Neural progenitor cell (in vitro differentiated cells): Measurements from ENCODE around the gene ZAP70. TPM values are rescaled to one million over a fixed set of nuclear protein-coding genes. Genes with fewer than 3 reads are reported as not detected.

Experiments used
- DNase-seq: peaks from one replicate; pipeline ENCODE4 v3.0.0-alpha.2; 2016; ENCODE audit warnings: low spot score
- H2AFZ ChIP-seq: fragments of 200-600 bp; sonication (generic); replicated peaks from 2 replicates; pipeline ENCODE4 v1.6.1; 2016; ENCODE audit warnings: antibody characterized with exemption
- H3F3A ChIP-seq: fragments of 200-600 bp; sonication (generic); 2 replicates; pipeline ENCODE4 v1.6.1; 2016; ENCODE audit warnings: antibody characterized with exemption, low read depth
- H3K27ac ChIP-seq: fragments of 200-600 bp; sonication (generic); 2 replicates; pipeline ENCODE4 v1.5.1; 2016; ENCODE audit warnings: mild to moderate bottlenecking
- H3K27me3 ChIP-seq: fragments of 200-600 bp; sonication (generic); 2 replicates; pipeline ENCODE4 v1.6.1; 2016; ENCODE audit warnings: mild to moderate bottlenecking, moderate library complexity
- H3K36me3 ChIP-seq: fragments of 200-600 bp; sonication (generic); 2 replicates; pipeline ENCODE4 v1.5.1; 2016
- H3K4me1 ChIP-seq: fragments of 200-600 bp; sonication (generic); 2 replicates; pipeline ENCODE4 v1.6.1; 2016; ENCODE audit warnings: mixed run types
- H3K4me2 ChIP-seq: fragments of 200-600 bp; sonication (generic); 2 replicates; pipeline ENCODE4 v1.6.1; 2016
- H3K4me3 ChIP-seq: fragments of 200-600 bp; sonication (generic); 2 replicates; pipeline ENCODE4 v1.5.1; 2016
- H3K79me2 ChIP-seq: fragments of 200-600 bp; sonication (generic); 2 replicates; pipeline ENCODE4 v1.6.1; 2016; ENCODE audit warnings: low read depth
- H3K9ac ChIP-seq: fragments of 200-600 bp; sonication (generic); 2 replicates; pipeline ENCODE4 v1.6.1; 2016
- H3K9me3 ChIP-seq: fragments of 200-600 bp; sonication (generic); 2 replicates; pipeline ENCODE4 v1.5.1; 2016; ENCODE audit warnings: low read depth
- H4K20me1 ChIP-seq: fragments of 200-600 bp; sonication (generic); 2 replicates; pipeline ENCODE4 v1.6.1; 2016; ENCODE audit warnings: low read depth
- H3K27ac Mint-ChIP-seq: 3 replicates; pipeline ENCODE4 v1.8.0; 2021; ENCODE audit warnings: mixed read lengths
- H3K27me3 Mint-ChIP-seq: 2 replicates; pipeline ENCODE4 v1.8.0; 2022; ENCODE audit warnings: low read depth, mild to moderate bottlenecking, inconsistent platforms, moderate library complexity, mixed read lengths; ENCODE audit not compliant: insufficient read depth
- H3K36me3 Mint-ChIP-seq: 3 replicates; pipeline ENCODE4 v1.8.0; 2021; ENCODE audit warnings: mixed read lengths
- H3K4me1 Mint-ChIP-seq: 3 replicates; pipeline ENCODE4 v1.8.0; 2021; ENCODE audit warnings: mixed read lengths
- H3K4me3 Mint-ChIP-seq: 3 replicates; pipeline ENCODE4 v1.8.0; 2021; ENCODE audit warnings: mild to moderate bottlenecking, moderate library complexity, mixed read lengths
- H3K9me3 Mint-ChIP-seq: 3 replicates; pipeline ENCODE4 v1.8.0; 2020; ENCODE audit warnings: mixed read lengths
- EZH2 ChIP-seq: fragments of 200-600 bp; sonication (generic); IDR thresholded peaks from 2 replicates; pipeline ENCODE4 v1.6.1; 2017; ENCODE audit warnings: antibody characterized with exemption, mild to moderate bottlenecking, moderate library complexity
- EZH2phosphoT487 ChIP-seq: fragments of 200-600 bp; sonication (generic); IDR thresholded peaks from 2 replicates; pipeline ENCODE4 v1.6.1; 2017; ENCODE audit warnings: antibody characterized with exemption
- total RNA-seq: library from RNA; depleted of rRNA; stranded (reverse); fragments of >200 nt; gene quantifications from 2 replicates; pipeline ENCODE4 v1.2.3, GENCODE V29; 2015; ENCODE audit warnings: low replicate concordance
- TF ChIP-seq, protein P1 (sequence below): fragments of 200-600 bp; sonication (generic); IDR thresholded peaks from 2 replicates; pipeline ENCODE4 v1.5.1; 2017; ENCODE audit warnings: antibody characterized with exemption, mild to moderate bottlenecking

ZAP70 gene
- total RNA-seq, 1 donor from 2014 or later: not detected

DNA sequence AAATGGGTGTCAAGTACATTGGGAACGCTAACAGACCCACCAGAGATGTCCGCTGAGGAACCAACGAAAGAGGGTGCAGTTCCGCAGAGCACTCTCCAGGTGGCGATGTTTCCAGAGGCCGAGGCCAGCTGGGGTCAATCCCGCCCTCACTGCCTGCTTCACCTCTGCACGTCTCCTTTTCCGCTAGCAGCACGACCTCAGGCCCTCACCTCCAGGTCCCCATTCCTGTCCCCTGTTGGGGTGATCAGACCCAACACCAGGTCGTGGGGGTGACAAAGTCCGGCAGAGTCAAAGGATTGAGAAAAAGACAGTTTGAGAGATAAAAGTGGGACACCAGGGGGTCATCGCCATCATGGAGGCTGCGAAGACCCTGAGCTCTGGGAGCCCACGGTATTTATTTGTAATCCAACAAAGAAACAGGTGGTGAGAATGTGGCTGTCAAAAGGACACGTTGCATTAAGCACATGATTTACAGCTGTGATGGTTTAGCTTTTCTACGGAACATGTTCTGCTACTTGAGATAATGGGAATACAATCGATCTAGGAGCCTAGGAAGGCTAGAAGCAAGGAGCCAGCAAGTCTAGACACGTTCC lies 27.3 kb downstream of the ZAP70 start:
- Histone ChIP-seq H2AFZ (peak overlapping the region; percentile 56), H3K9me3 (no peaks in the 10 kb centered on the region), H3K9ac (no peak overlapping the region), H3F3A (no peaks in the 10 kb centered on the region), H3K4me1 (no peaks in the 10 kb centered on the region), H3K36me3 (no peaks in the 10 kb centered on the region), H4K20me1 (no peaks in the 10 kb centered on the region), H3K4me2 (no peak overlapping the region), H3K4me3 (no peak overlapping the region), H3K79me2 (no peaks in the 10 kb centered on the region), H3K27me3 (no peaks in the 10 kb centered on the region), H3K27ac (no peak overlapping the region)
- Mint-ChIP-seq H3K4me1 (peaks cover 5% of the 10 kb centered on the region), H3K9me3 (no peaks in the 10 kb centered on the region), H3K27me3 (peaks cover 7% of the 10 kb centered on the region), H3K27ac (peak overlapping the region; percentile 25), H3K36me3 (peaks cover 6% of the 10 kb centered on the region), H3K4me3 (no peak overlapping the region)
- peak; percentile 71 for DNase-seq
- no peak for TF ChIP-seq EZH2phosphoT487
- TF ChIP-seq, protein P1, sequence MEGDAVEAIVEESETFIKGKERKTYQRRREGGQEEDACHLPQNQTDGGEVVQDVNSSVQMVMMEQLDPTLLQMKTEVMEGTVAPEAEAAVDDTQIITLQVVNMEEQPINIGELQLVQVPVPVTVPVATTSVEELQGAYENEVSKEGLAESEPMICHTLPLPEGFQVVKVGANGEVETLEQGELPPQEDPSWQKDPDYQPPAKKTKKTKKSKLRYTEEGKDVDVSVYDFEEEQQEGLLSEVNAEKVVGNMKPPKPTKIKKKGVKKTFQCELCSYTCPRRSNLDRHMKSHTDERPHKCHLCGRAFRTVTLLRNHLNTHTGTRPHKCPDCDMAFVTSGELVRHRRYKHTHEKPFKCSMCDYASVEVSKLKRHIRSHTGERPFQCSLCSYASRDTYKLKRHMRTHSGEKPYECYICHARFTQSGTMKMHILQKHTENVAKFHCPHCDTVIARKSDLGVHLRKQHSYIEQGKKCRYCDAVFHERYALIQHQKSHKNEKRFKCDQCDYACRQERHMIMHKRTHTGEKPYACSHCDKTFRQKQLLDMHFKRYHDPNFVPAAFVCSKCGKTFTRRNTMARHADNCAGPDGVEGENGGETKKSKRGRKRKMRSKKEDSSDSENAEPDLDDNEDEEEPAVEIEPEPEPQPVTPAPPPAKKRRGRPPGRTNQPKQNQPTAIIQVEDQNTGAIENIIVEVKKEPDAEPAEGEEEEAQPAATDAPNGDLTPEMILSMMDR: peak; percentile 76
- no peak for TF ChIP-seq EZH2

DNA sequence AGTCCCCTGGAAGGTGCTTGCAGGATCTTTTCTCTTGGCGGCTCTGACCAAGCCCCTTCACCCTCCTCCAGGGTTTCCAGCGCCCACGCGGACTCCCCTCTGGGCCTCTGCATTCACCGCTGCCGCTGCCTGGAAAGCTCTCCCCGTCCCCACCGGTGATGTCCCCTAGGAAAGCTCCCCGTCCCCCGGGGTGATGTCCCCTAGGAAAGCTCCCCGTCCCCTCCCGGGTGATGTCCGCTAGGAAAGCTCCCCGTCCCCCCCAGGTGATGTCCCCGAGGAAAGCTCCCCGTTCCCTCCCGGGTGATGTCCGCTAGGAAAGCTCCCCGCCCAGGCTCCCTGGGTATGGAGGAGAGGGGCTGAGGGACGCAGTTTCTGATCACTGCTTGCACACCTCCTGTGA lies 27.9 kb downstream of the ZAP70 start:
- Histone ChIP-seq H2AFZ (no peak overlapping the region), H3F3A (no peaks in the 10 kb centered on the region), H3K27me3 (no peaks in the 10 kb centered on the region), H3K4me2 (no peak overlapping the region), H3K9ac (no peak overlapping the region), H4K20me1 (no peaks in the 10 kb centered on the region), H3K36me3 (no peaks in the 10 kb centered on the region), H3K27ac (no peak overlapping the region), H3K79me2 (no peaks in the 10 kb centered on the region), H3K4me1 (no peaks in the 10 kb centered on the region), H3K9me3 (no peaks in the 10 kb centered on the region), H3K4me3 (no peak overlapping the region)
- Mint-ChIP-seq H3K27me3 (peaks cover 6% of the 10 kb centered on the region), H3K36me3 (peaks cover 6% of the 10 kb centered on the region), H3K9me3 (no peaks in the 10 kb centered on the region), H3K27ac (no peak overlapping the region), H3K4me1 (peaks cover 5% of the 10 kb centered on the region), H3K4me3 (no peak overlapping the region)
- DNase-seq: no peak
- TF ChIP-seq, protein P1: no peak
- TF ChIP-seq EZH2: no peak
- no peak for TF ChIP-seq EZH2phosphoT487

DNA sequence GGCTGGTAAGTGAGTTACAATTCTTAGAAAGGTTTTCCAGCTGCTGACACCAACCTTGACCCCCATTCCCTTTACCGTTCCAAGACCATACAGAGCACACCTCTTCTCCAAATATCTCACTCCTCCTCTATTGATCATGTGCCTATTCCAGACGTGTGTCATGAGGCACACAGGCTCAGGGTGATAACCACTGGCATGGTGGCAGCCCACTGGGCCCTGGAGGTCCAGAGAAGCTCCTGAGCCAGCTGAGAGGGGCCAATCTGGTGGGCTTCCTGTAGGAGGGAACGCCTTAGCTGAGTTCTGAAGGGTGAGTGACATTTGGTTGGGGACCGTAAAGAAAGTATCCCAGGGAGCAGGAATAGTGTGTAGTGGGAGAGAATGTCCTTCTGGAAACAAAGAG lies 28.3 kb downstream of the ZAP70 start:
- H3F3A ChIP-seq: no peaks in the 10 kb centered on the region

More for the DNA sequence above, 28.3 kb downstream of the ZAP70 start:
- H2AFZ ChIP-seq: no peak overlapping the region
- no peaks in the 10 kb centered on the region for H3K4me1 ChIP-seq
- H3K27me3 ChIP-seq: no peaks in the 10 kb centered on the region
- peaks cover 4% of the 10 kb centered on the region for H3K27me3 Mint-ChIP-seq
- peaks cover 5% of the 10 kb centered on the region for H3K4me1 Mint-ChIP-seq
- TF ChIP-seq EZH2 (no peak), EZH2phosphoT487 (no peak)
- TF ChIP-seq, protein P1: no peak
- no peak overlapping the region for H3K4me2 ChIP-seq
- H3K9me3 Mint-ChIP-seq: no peaks in the 10 kb centered on the region
- H3K9ac ChIP-seq: no peak overlapping the region
- no peaks in the 10 kb centered on the region for H3K36me3 ChIP-seq
- H3K27ac ChIP-seq: no peak overlapping the region
- no peak overlapping the region for H3K4me3 ChIP-seq
- DNase-seq: no peak
- H3K79me2 ChIP-seq: no peaks in the 10 kb centered on the region
- peaks cover 6% of the 10 kb centered on the region for H3K36me3 Mint-ChIP-seq
- H3K27ac Mint-ChIP-seq: no peak overlapping the region
- H3K9me3 ChIP-seq: no peaks in the 10 kb centered on the region
- H4K20me1 ChIP-seq: no peaks in the 10 kb centered on the region
- no peak overlapping the region for H3K4me3 Mint-ChIP-seq
